ENCODE data around the gene CD14.
"Not testable (repeated sequence)": the region's sequence is repeated elsewhere in the genome, so short reads cannot be mapped to it uniquely, and the experiment has no call there.

The CD14 gene

GRCh38 chr5:140593070-140593469, 39.9 kb downstream of the CD14 start:
- not testable (repeated sequence) for DNase-seq

- DNase-seq, result no peak
Measured at GRCh38 chr5:140591747-140592372, 41.1 kb downstream of the CD14 start.

GRCh38 chr5:140590861-140591260, 42.1 kb downstream of the CD14 start:
- DNase-seq, result no peak

- DNase-seq, result no peak
Measured at GRCh38 chr5:140588311-140589070, 44.5 kb downstream of the CD14 start.

GRCh38 chr5:140587495-140587894, 45.5 kb downstream of the CD14 start:
- DNase-seq, result no peak
